Neural progenitor cell (in vitro differentiated cells): ENCODE data around the gene CHCHD10. TPM values are rescaled to one million over a fixed set of nuclear protein-coding genes. Genes with fewer than 3 reads are reported as not detected.

Experiments
- DNase-seq: peaks from one replicate; pipeline ENCODE4 v3.0.0-alpha.2; 2016; ENCODE audit warnings: low spot score
- H2AFZ ChIP-seq: fragments of 200-600 bp; sonication (generic); replicated peaks from 2 replicates; pipeline ENCODE4 v1.6.1; 2016; ENCODE audit warnings: antibody characterized with exemption
- H3F3A ChIP-seq: fragments of 200-600 bp; sonication (generic); 2 replicates; pipeline ENCODE4 v1.6.1; 2016; ENCODE audit warnings: antibody characterized with exemption, low read depth
- H3K27ac ChIP-seq: fragments of 200-600 bp; sonication (generic); 2 replicates; pipeline ENCODE4 v1.5.1; 2016; ENCODE audit warnings: mild to moderate bottlenecking
- H3K27me3 ChIP-seq: fragments of 200-600 bp; sonication (generic); 2 replicates; pipeline ENCODE4 v1.6.1; 2016; ENCODE audit warnings: mild to moderate bottlenecking, moderate library complexity
- H3K36me3 ChIP-seq: fragments of 200-600 bp; sonication (generic); 2 replicates; pipeline ENCODE4 v1.5.1; 2016
- H3K4me1 ChIP-seq: fragments of 200-600 bp; sonication (generic); 2 replicates; pipeline ENCODE4 v1.6.1; 2016; ENCODE audit warnings: mixed run types
- H3K4me2 ChIP-seq: fragments of 200-600 bp; sonication (generic); 2 replicates; pipeline ENCODE4 v1.6.1; 2016
- H3K4me3 ChIP-seq: fragments of 200-600 bp; sonication (generic); 2 replicates; pipeline ENCODE4 v1.5.1; 2016
- H3K79me2 ChIP-seq: fragments of 200-600 bp; sonication (generic); 2 replicates; pipeline ENCODE4 v1.6.1; 2016; ENCODE audit warnings: low read depth
- H3K9ac ChIP-seq: fragments of 200-600 bp; sonication (generic); 2 replicates; pipeline ENCODE4 v1.6.1; 2016
- H3K9me3 ChIP-seq: fragments of 200-600 bp; sonication (generic); 2 replicates; pipeline ENCODE4 v1.5.1; 2016; ENCODE audit warnings: low read depth
- H4K20me1 ChIP-seq: fragments of 200-600 bp; sonication (generic); 2 replicates; pipeline ENCODE4 v1.6.1; 2016; ENCODE audit warnings: low read depth
- H3K27ac Mint-ChIP-seq: 3 replicates; pipeline ENCODE4 v1.8.0; 2021; ENCODE audit warnings: mixed read lengths
- H3K27me3 Mint-ChIP-seq: 2 replicates; pipeline ENCODE4 v1.8.0; 2022; ENCODE audit warnings: low read depth, mild to moderate bottlenecking, inconsistent platforms, moderate library complexity, mixed read lengths; ENCODE audit not compliant: insufficient read depth
- H3K36me3 Mint-ChIP-seq: 3 replicates; pipeline ENCODE4 v1.8.0; 2021; ENCODE audit warnings: mixed read lengths
- H3K4me1 Mint-ChIP-seq: 3 replicates; pipeline ENCODE4 v1.8.0; 2021; ENCODE audit warnings: mixed read lengths
- H3K4me3 Mint-ChIP-seq: 3 replicates; pipeline ENCODE4 v1.8.0; 2021; ENCODE audit warnings: mild to moderate bottlenecking, moderate library complexity, mixed read lengths
- H3K9me3 Mint-ChIP-seq: 3 replicates; pipeline ENCODE4 v1.8.0; 2020; ENCODE audit warnings: mixed read lengths
- EZH2 ChIP-seq: fragments of 200-600 bp; sonication (generic); IDR thresholded peaks from 2 replicates; pipeline ENCODE4 v1.6.1; 2017; ENCODE audit warnings: antibody characterized with exemption, mild to moderate bottlenecking, moderate library complexity
- EZH2phosphoT487 ChIP-seq: fragments of 200-600 bp; sonication (generic); IDR thresholded peaks from 2 replicates; pipeline ENCODE4 v1.6.1; 2017; ENCODE audit warnings: antibody characterized with exemption
- total RNA-seq: library from RNA; depleted of rRNA; stranded (reverse); fragments of >200 nt; gene quantifications from 2 replicates; pipeline ENCODE4 v1.2.3, GENCODE V29; 2015; ENCODE audit warnings: low replicate concordance
- TF ChIP-seq, protein P1 (sequence below): fragments of 200-600 bp; sonication (generic); IDR thresholded peaks from 2 replicates; pipeline ENCODE4 v1.5.1; 2017; ENCODE audit warnings: antibody characterized with exemption, mild to moderate bottlenecking

CHCHD10 gene
- total RNA-seq, 1 donor from 2014 or later: 9.1 TPM

DNA sequence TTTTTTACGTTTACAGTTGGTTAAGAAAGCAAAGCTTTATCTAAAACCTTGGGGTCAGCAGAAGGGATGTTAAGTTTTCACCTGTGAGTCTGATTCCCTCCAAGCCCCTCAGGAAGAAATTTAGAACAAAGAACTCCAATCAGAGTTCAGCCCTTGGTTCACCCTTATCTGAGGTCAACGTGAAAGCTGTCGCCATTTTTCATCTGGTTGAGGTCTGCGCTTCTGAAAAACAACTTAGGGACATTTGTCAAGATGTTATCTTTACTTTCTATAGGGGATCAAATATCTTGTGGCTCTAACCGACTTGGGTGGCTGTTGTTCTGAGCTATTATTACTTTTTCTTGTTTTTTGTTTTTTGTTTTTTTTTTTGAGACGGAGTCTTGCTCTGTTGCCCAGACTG lies 46.9 kb downstream of the CHCHD10 start:
- H2AFZ ChIP-seq: no peak overlapping the region
- Mint-ChIP-seq H3K27ac (no peak overlapping the region), H3K27me3 (peaks cover 2% of the 10 kb centered on the region)

GRCh38 chr22:23718371-23719165 lies 49.2 kb downstream of the CHCHD10 start:
- Mint-ChIP-seq H3K9me3 (no peaks in the 10 kb centered on the region), H3K27ac (peak overlapping the region; percentile 72), H3K36me3 (peaks cover 8% of the 10 kb centered on the region), H3K4me1 (peaks cover 4% of the 10 kb centered on the region), H3K4me3 (no peak overlapping the region), H3K27me3 (peaks cover 2% of the 10 kb centered on the region)
- no peak for TF ChIP-seq EZH2
- no peak for TF ChIP-seq EZH2phosphoT487
- TF ChIP-seq, protein P1, sequence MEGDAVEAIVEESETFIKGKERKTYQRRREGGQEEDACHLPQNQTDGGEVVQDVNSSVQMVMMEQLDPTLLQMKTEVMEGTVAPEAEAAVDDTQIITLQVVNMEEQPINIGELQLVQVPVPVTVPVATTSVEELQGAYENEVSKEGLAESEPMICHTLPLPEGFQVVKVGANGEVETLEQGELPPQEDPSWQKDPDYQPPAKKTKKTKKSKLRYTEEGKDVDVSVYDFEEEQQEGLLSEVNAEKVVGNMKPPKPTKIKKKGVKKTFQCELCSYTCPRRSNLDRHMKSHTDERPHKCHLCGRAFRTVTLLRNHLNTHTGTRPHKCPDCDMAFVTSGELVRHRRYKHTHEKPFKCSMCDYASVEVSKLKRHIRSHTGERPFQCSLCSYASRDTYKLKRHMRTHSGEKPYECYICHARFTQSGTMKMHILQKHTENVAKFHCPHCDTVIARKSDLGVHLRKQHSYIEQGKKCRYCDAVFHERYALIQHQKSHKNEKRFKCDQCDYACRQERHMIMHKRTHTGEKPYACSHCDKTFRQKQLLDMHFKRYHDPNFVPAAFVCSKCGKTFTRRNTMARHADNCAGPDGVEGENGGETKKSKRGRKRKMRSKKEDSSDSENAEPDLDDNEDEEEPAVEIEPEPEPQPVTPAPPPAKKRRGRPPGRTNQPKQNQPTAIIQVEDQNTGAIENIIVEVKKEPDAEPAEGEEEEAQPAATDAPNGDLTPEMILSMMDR: no peak
- Histone ChIP-seq H3K27ac (no peak overlapping the region), H3K4me3 (no peak overlapping the region), H2AFZ (no peak overlapping the region), H3K4me2 (no peak overlapping the region), H3K9ac (no peak overlapping the region), H4K20me1 (no peaks in the 10 kb centered on the region), H3F3A (no peaks in the 10 kb centered on the region), H3K36me3 (no peaks in the 10 kb centered on the region), H3K9me3 (no peaks in the 10 kb centered on the region), H3K4me1 (no peaks in the 10 kb centered on the region), H3K79me2 (peaks cover 17% of the 10 kb centered on the region), H3K27me3 (no peaks in the 10 kb centered on the region)
- DNase-seq: no peak

More for the DNA sequence above, 46.9 kb downstream of the CHCHD10 start:
- Histone ChIP-seq H3K9ac (no peak overlapping the region), H4K20me1 (no peaks in the 10 kb centered on the region), H3K9me3 (no peaks in the 10 kb centered on the region), H3K4me3 (no peak overlapping the region), H3F3A (no peaks in the 10 kb centered on the region), H3K4me2 (no peak overlapping the region), H3K27ac (no peak overlapping the region), H3K4me1 (no peaks in the 10 kb centered on the region), H3K27me3 (no peaks in the 10 kb centered on the region), H3K36me3 (no peaks in the 10 kb centered on the region), H3K79me2 (peaks cover 11% of the 10 kb centered on the region)
- no peaks in the 10 kb centered on the region for H3K9me3 Mint-ChIP-seq
- DNase-seq: no peak
- no peak overlapping the region for H3K4me3 Mint-ChIP-seq
- no peaks in the 10 kb centered on the region for H3K36me3 Mint-ChIP-seq
- TF ChIP-seq EZH2 (no peak), EZH2phosphoT487 (no peak)
- TF ChIP-seq, protein P1: no peak
- H3K4me1 Mint-ChIP-seq: peaks cover 4% of the 10 kb centered on the region

GRCh38 chr22:23716811-23717801 lies 50.7 kb downstream of the CHCHD10 start:
- H3K9me3 Mint-ChIP-seq: no peaks in the 10 kb centered on the region

More at GRCh38 chr22:23716811-23717801, 50.7 kb downstream of the CHCHD10 start:
- Histone ChIP-seq H2AFZ (peak overlapping the region; percentile 98), H3K9me3 (no peaks in the 10 kb centered on the region), H3K36me3 (no peaks in the 10 kb centered on the region), H3K9ac (peak overlapping the region; percentile 39), H3K4me2 (peak overlapping the region; percentile 84), H3K79me2 (peaks cover 17% of the 10 kb centered on the region), H3K27me3 (no peaks in the 10 kb centered on the region), H3F3A (no peaks in the 10 kb centered on the region), H3K4me1 (no peaks in the 10 kb centered on the region), H3K4me3 (peak overlapping the region; percentile 81), H4K20me1 (no peaks in the 10 kb centered on the region), H3K27ac (no peak overlapping the region)
- H3K27me3 Mint-ChIP-seq: peaks cover 2% of the 10 kb centered on the region
- peaks cover 8% of the 10 kb centered on the region for H3K36me3 Mint-ChIP-seq
- peak overlapping the region; percentile 81 for H3K27ac Mint-ChIP-seq
- peak; percentile 96 for DNase-seq
- H3K4me3 Mint-ChIP-seq: peak overlapping the region; percentile 86
- TF ChIP-seq EZH2phosphoT487 (peak; percentile 39), EZH2 (no peak)
- TF ChIP-seq, protein P1: no peak
- H3K4me1 Mint-ChIP-seq: peaks cover 4% of the 10 kb centered on the region

Other genes with a start within 250 kb of the CHCHD10 start
- gene IGLL1, start 187.7 kb downstream of the CHCHD10 start, total RNA-seq: not detected in 2 replicates
- gene DRICH1, start 135.7 kb downstream of the CHCHD10 start, total RNA-seq: not detected in 2 replicates
- gene RGL4, start 77.0 kb downstream of the CHCHD10 start, total RNA-seq: not detected in 2 replicates
- 3.9 and 4.6 TPM in 2 replicates for gene ZNF70, start 16.9 kb downstream of the CHCHD10 start, total RNA-seq
- not detected in 2 replicates for gene VPREB3, start 13.5 kb downstream of the CHCHD10 start, total RNA-seq
- 0.56 and 3.0 TPM in 2 replicates for gene C22orf15, start 5.0 kb downstream of the CHCHD10 start, total RNA-seq
- gene MMP11, start 4.9 kb upstream of the CHCHD10 start, total RNA-seq: 4.1 and 13.7 TPM in 2 replicates
- gene SMARCB1, start 19.0 kb upstream of the CHCHD10 start, total RNA-seq: 151 and 170 TPM in 2 replicates
- gene DERL3, start 71.0 kb upstream of the CHCHD10 start, total RNA-seq: 1.1 and 7.7 TPM in 2 replicates
- 3.8 and 12.1 TPM in 2 replicates for gene SLC2A11, start 89.9 kb upstream of the CHCHD10 start, total RNA-seq
- 132 and 552 TPM in 2 replicates for gene MIF, start 126.4 kb upstream of the CHCHD10 start, total RNA-seq
- 0.19 TPM in 1 of 2 replicates, not detected in the other for gene GSTT2B, start 193.2 kb upstream of the CHCHD10 start, total RNA-seq
- gene DDTL, start 198.9 kb upstream of the CHCHD10 start, total RNA-seq: not detected in 2 replicates
- gene DDT, start 206.5 kb upstream of the CHCHD10 start, total RNA-seq: 34.5 and 85.3 TPM in 2 replicates
- gene GSTT2, start 212.2 kb upstream of the CHCHD10 start, total RNA-seq: not detected in 2 replicates
- not detected in 2 replicates for gene GSTT4, start 237.5 kb upstream of the CHCHD10 start, total RNA-seq
- 35.6 and 52.7 TPM in 2 replicates for gene CABIN1, start 243.3 kb upstream of the CHCHD10 start, total RNA-seq